Effector memory CD8-positive, alpha-beta T cell (primary cell): ENCODE measurements around the gene E2F4.

Experiments used
- ATAC-seq: fragments of 150-1000 bp; cut with Tn5 transposase; replicated peaks from 2 replicates; pipeline ENCODE4 v1.10.0; 2021; ENCODE audit warnings: mild to moderate bottlenecking, moderate library complexity
- DNase-seq, 3 experiments: peaks; one replicate each; pipeline ENCODE4 v3.0.0; 2021
- H3K27ac Mint-ChIP-seq, 2 donors: one replicate each; pipeline ENCODE4 v1.8.0; 2022; ENCODE audit warnings: mild to moderate bottlenecking in 2 of 2, mixed read lengths in 2 of 2, moderate library complexity in 2 of 2
- H3K27me3 Mint-ChIP-seq, 2 donors: one replicate each; pipeline ENCODE4 v1.8.0; 2022; ENCODE audit warnings: mixed read lengths in 2 of 2
- H3K36me3 Mint-ChIP-seq: one replicate; pipeline ENCODE4 v1.8.0; 2022; ENCODE audit warnings: mild to moderate bottlenecking, moderate library complexity, mixed read lengths; ENCODE audit not compliant: insufficient read depth
- H3K4me1 Mint-ChIP-seq, 2 donors: one replicate each; pipeline ENCODE4 v1.8.0; 2022; ENCODE audit warnings: low read depth in 2 of 2, mixed read lengths in 2 of 2
- H3K4me3 Mint-ChIP-seq, 2 donors: one replicate each; pipeline ENCODE4 v1.8.0; 2022; ENCODE audit warnings: mild to moderate bottlenecking in 2 of 2, mixed read lengths in 2 of 2, moderate library complexity in 2 of 2
- H3K9me3 Mint-ChIP-seq, 2 donors: one replicate each; pipeline ENCODE4 v1.8.0; 2022; ENCODE audit warnings: mixed read lengths in 2 of 2

The E2F4 gene

GRCh38 chr16:67237396-67238277, 45.7 kb downstream of the E2F4 start:
- no peaks in the 10 kb centered on the region for H3K9me3 Mint-ChIP-seq
- no peak overlapping the region for H3K4me3 Mint-ChIP-seq
- H3K4me1 Mint-ChIP-seq = peaks cover 6 to 21% of the 10 kb centered on the region in 2 donors
- H3K27me3 Mint-ChIP-seq = no peaks in the 10 kb centered on the region
- no peak for DNase-seq
- no peak for ATAC-seq
- H3K27ac Mint-ChIP-seq = peak overlapping the region; percentile 25 to 70
- peaks cover 34% of the 10 kb centered on the region for H3K36me3 Mint-ChIP-seq

GRCh38 chr16:67238278-67238575, 46.3 kb downstream of the E2F4 start:
- Mint-ChIP-seq H3K4me3 (no peak overlapping the region), H3K27me3 (no peaks in the 10 kb centered on the region), H3K4me1 (peaks cover 7 to 22% of the 10 kb centered on the region in 2 donors), H3K9me3 (no peaks in the 10 kb centered on the region), H3K27ac (peak overlapping the region in 1 of 2 donors; percentile 70), H3K36me3 (peaks cover 34% of the 10 kb centered on the region)
- ATAC-seq = no peak
- no peak for DNase-seq

- H3K4me3 Mint-ChIP-seq = no peak overlapping the region
- H3K36me3 Mint-ChIP-seq = peaks cover 34% of the 10 kb centered on the region
- ATAC-seq (no peak), DNase-seq (no peak)
- no peaks in the 10 kb centered on the region for H3K27me3 Mint-ChIP-seq
- peak overlapping the region in 1 of 2 donors; percentile 80 for H3K27ac Mint-ChIP-seq
- H3K4me1 Mint-ChIP-seq = peaks cover 8 to 23% of the 10 kb centered on the region in 2 donors
- H3K9me3 Mint-ChIP-seq = no peaks in the 10 kb centered on the region
These were observed 47.0 kb downstream of the E2F4 start for GRCh38 chr16:67238806-67239470.

GRCh38 chr16:67240506-67240905, 48.6 kb downstream of the E2F4 start:
- H3K27me3 Mint-ChIP-seq = no peaks in the 10 kb centered on the region
- H3K27ac Mint-ChIP-seq = no peak overlapping the region
- H3K9me3 Mint-ChIP-seq = no peaks in the 10 kb centered on the region
- DNase-seq = no peak
- no peak for ATAC-seq
- H3K36me3 Mint-ChIP-seq = peaks cover 29% of the 10 kb centered on the region
- H3K4me1 Mint-ChIP-seq = peaks cover 23 to 38% of the 10 kb centered on the region in 2 donors
- no peak overlapping the region for H3K4me3 Mint-ChIP-seq

- H3K4me3 Mint-ChIP-seq = no peak overlapping the region
- peaks cover 26% of the 10 kb centered on the region for H3K36me3 Mint-ChIP-seq
- ATAC-seq (no peak), DNase-seq (no peak)
- H3K27ac Mint-ChIP-seq = peak overlapping the region; percentile 49 to 57
- no peaks in the 10 kb centered on the region for H3K9me3 Mint-ChIP-seq
- H3K4me1 Mint-ChIP-seq = peaks cover 20 to 35% of the 10 kb centered on the region in 2 donors
- no peaks in the 10 kb centered on the region for H3K27me3 Mint-ChIP-seq
These were observed 49.3 kb downstream of the E2F4 start for GRCh38 chr16:67241008-67241900.

- peaks cover 21% of the 10 kb centered on the region for H3K36me3 Mint-ChIP-seq
- H3K4me1 Mint-ChIP-seq = peaks cover 18 to 32% of the 10 kb centered on the region in 2 donors
- no peaks in the 10 kb centered on the region for H3K9me3 Mint-ChIP-seq
- H3K4me3 Mint-ChIP-seq = no peak overlapping the region
- ATAC-seq = no peak
- no peaks in the 10 kb centered on the region for H3K27me3 Mint-ChIP-seq
- H3K27ac Mint-ChIP-seq = peak overlapping the region in 1 of 2 donors; percentile 80
- no peak for DNase-seq
These were observed 50.3 kb downstream of the E2F4 start for GRCh38 chr16:67242138-67242730.

GRCh38 chr16:67243481-67243880, 51.5 kb downstream of the E2F4 start:
- ATAC-seq (no peak), DNase-seq (no peak)
- H3K4me1 Mint-ChIP-seq = peaks cover 29 to 36% of the 10 kb centered on the region in 2 donors
- peaks cover 13% of the 10 kb centered on the region for H3K36me3 Mint-ChIP-seq
- H3K27ac Mint-ChIP-seq = peak overlapping the region; percentile 93 to 96
- no peaks in the 10 kb centered on the region for H3K27me3 Mint-ChIP-seq
- no peaks in the 10 kb centered on the region for H3K9me3 Mint-ChIP-seq
- H3K4me3 Mint-ChIP-seq = no peak overlapping the region

GRCh38 chr16:67244387-67245185, 52.6 kb downstream of the E2F4 start:
- peaks cover 0 to 4% of the 10 kb centered on the region in 2 donors for H3K27me3 Mint-ChIP-seq
- no peaks in the 10 kb centered on the region for H3K9me3 Mint-ChIP-seq
- peaks cover 18% of the 10 kb centered on the region for H3K36me3 Mint-ChIP-seq
- ATAC-seq = peak; percentile 70
- DNase-seq = peak; percentile 63 to 64 (median 64)
- H3K27ac Mint-ChIP-seq = peak overlapping the region; percentile 93 to 96
- H3K4me1 Mint-ChIP-seq = peaks cover 32 to 40% of the 10 kb centered on the region in 2 donors
- H3K4me3 Mint-ChIP-seq = peak overlapping the region; percentile 90 to 96

GRCh38 chr16:67245186-67245585, 53.2 kb downstream of the E2F4 start:
- H3K4me1 Mint-ChIP-seq = peaks cover 32 to 45% of the 10 kb centered on the region in 2 donors

GRCh38 chr16:67245674-67246080, 53.7 kb downstream of the E2F4 start:
- H3K36me3 Mint-ChIP-seq = peaks cover 20% of the 10 kb centered on the region
- H3K4me3 Mint-ChIP-seq = peak overlapping the region; percentile 90 to 96

More at GRCh38 chr16:67245186-67245585, 53.2 kb downstream of the E2F4 start:
- Mint-ChIP-seq H3K27me3 (peaks cover 5 to 10% of the 10 kb centered on the region in 2 donors), H3K4me3 (peak overlapping the region; percentile 90 to 96), H3K9me3 (no peaks in the 10 kb centered on the region), H3K36me3 (peaks cover 20% of the 10 kb centered on the region), H3K27ac (peak overlapping the region; percentile 93 to 96)
- DNase-seq = no peak
- ATAC-seq = no peak

GRCh38 chr16:67246081-67246755, 54.3 kb downstream of the E2F4 start:
- Mint-ChIP-seq H3K9me3 (no peaks in the 10 kb centered on the region), H3K4me1 (peaks cover 32 to 45% of the 10 kb centered on the region in 2 donors)
- no peak for ATAC-seq

More at GRCh38 chr16:67245674-67246080, 53.7 kb downstream of the E2F4 start:
- Mint-ChIP-seq H3K4me1 (peaks cover 32 to 45% of the 10 kb centered on the region in 2 donors), H3K27ac (peak overlapping the region; percentile 93 to 96), H3K9me3 (no peaks in the 10 kb centered on the region), H3K27me3 (peaks cover 5 to 12% of the 10 kb centered on the region in 2 donors)
- ATAC-seq (no peak), DNase-seq (no peak)

More at GRCh38 chr16:67246081-67246755, 54.3 kb downstream of the E2F4 start:
- peak overlapping the region; percentile 90 to 96 for H3K4me3 Mint-ChIP-seq
- DNase-seq = peak in 1 of 3 experiments; percentile 42
- H3K27me3 Mint-ChIP-seq = peaks cover 5 to 12% of the 10 kb centered on the region in 2 donors
- peak overlapping the region; percentile 92 to 96 for H3K27ac Mint-ChIP-seq
- H3K36me3 Mint-ChIP-seq = peaks cover 20% of the 10 kb centered on the region
